HepG2 (cell line): ENCODE results near the gene EIF3B. TPM values are rescaled to one million over a fixed set of nuclear protein-coding genes. Genes with fewer than 3 reads are reported as not detected.

Experiments
- DNMT1 ChIP-seq: sonication (generic); formaldehyde crosslinking; IDR thresholded peaks from 2 replicates; pipeline ENCODE4 v1.5.1; 2020; ENCODE audit warnings: mild to moderate bottlenecking, missing genetic modification reagents
- FOXK2 ChIP-seq: fragments of 450-650 bp; IDR thresholded peaks from 2 replicates; pipeline ENCODE4 v1.6.1; 2016
- GPBP1L1 ChIP-seq: sonication (generic); formaldehyde crosslinking; IDR thresholded peaks from 2 replicates; pipeline ENCODE4 v1.5.0; 2020; ENCODE audit warnings: mild to moderate bottlenecking, missing genetic modification reagents
- HNRNPUL1 ChIP-seq: fragments of 200-400 bp; formaldehyde crosslinking; IDR thresholded peaks from 2 replicates; pipeline ENCODE4 v1.6.1; 2017; ENCODE audit warnings: low read depth, mild to moderate bottlenecking, low read length, moderate library complexity
- IRF9 ChIP-seq: sonication (generic); formaldehyde crosslinking; IDR thresholded peaks from 2 replicates; pipeline ENCODE4 v1.8.0; 2022; ENCODE audit warnings: missing genetic modification reagents, mild to moderate bottlenecking, borderline replicate concordance
- KLF16 ChIP-seq, 2 experiments: sonication (generic) in 1 of 2; formaldehyde crosslinking in 1 of 2; IDR thresholded peaks; 2 replicates each; pipeline versions ENCODE4 v1.6.1 to v1.8.0; 2016 to 2023; ENCODE audit warnings: missing genetic modification reagents in 2 of 2, missing compliant biosample characterization in 1 of 2
- MYC ChIP-seq: sonication (generic); formaldehyde crosslinking; IDR thresholded peaks from 2 replicates; pipeline ENCODE4 v1.9.0; 2021; ENCODE audit warnings: missing genetic modification reagents, borderline replicate concordance
- PAX8 ChIP-seq: sonication (generic); formaldehyde crosslinking; IDR thresholded peaks from 2 replicates; pipeline ENCODE4 v1.8.0; 2022; ENCODE audit warnings: mild to moderate bottlenecking, missing genetic modification reagents, borderline replicate concordance
- ZGPAT ChIP-seq: IDR thresholded peaks from 2 replicates; pipeline ENCODE4 v1.6.1; 2016; ENCODE audit warnings: mild to moderate bottlenecking
- ZNF18 ChIP-seq: sonication (generic); formaldehyde crosslinking; IDR thresholded peaks from 2 replicates; pipeline ENCODE4 v1.8.0; 2022; ENCODE audit warnings: mild to moderate bottlenecking, missing genetic modification reagents; ENCODE audit not compliant: insufficient replicate concordance
- ZNF282 ChIP-seq: fragments of 450-650 bp; IDR thresholded peaks from 2 replicates; pipeline ENCODE4 v1.6.1; 2018; ENCODE audit not compliant: partially characterized antibody
- ZNF414 ChIP-seq: sonication (generic); formaldehyde crosslinking; IDR thresholded peaks from 2 replicates; pipeline ENCODE4 v1.5.0; 2020; ENCODE audit warnings: missing genetic modification reagents
- ZNF44 ChIP-seq: sonication (generic); formaldehyde crosslinking; IDR thresholded peaks from 2 replicates; pipeline ENCODE4 v1.5.1; 2020; ENCODE audit warnings: mild to moderate bottlenecking, missing genetic modification reagents
- ZNF512B ChIP-seq: sonication (generic); formaldehyde crosslinking; IDR thresholded peaks from 2 replicates; pipeline ENCODE4 v1.5.1; 2020; ENCODE audit warnings: missing genetic modification reagents, mild to moderate bottlenecking, borderline replicate concordance
- ZNF883 ChIP-seq: sonication (generic); formaldehyde crosslinking; IDR thresholded peaks from 2 replicates; pipeline ENCODE4 v1.5.1; 2020; ENCODE audit warnings: mild to moderate bottlenecking, missing genetic modification reagents; ENCODE audit errors: not compliant biosample characterization
- polyA plus RNA-seq, 8 experiments: library from polyadenylated mRNA; depleted of rRNA in 3 of 8; stranded (reverse) in 7 of 8; unstranded in 1 of 8; fragments of >200 nt; fragmentation: Illumina TruSeq in 4 of 8; extraction: Trizol in 4 of 8; gene quantifications; 2 replicates each; pipeline versions ENCODE4 v1.2.1 to v1.2.3, GENCODE V29; 2011 to 2016; ENCODE audit warnings: low read depth in 4 of 8, missing spikeins in 1 of 8, mixed read lengths in 1 of 8; ENCODE audit not compliant: insufficient read depth in 1 of 8
- total RNA-seq, 5 experiments: library from RNA; depleted of rRNA; stranded (reverse); fragments of >200 nt; fragmentation: Illumina TruSeq; extraction: Trizol; gene quantifications; 2 replicates each; pipeline ENCODE4 v1.2.3, GENCODE V29; 2016; ENCODE audit warnings: low read depth in 1 of 5

Gene EIF3B
- total and polyA plus RNA-seq, 2 of the 13 experiments (the other 11 are each of a cell fraction or from before 2014, with no cell fraction given), result 92.2 to 241 TPM

- no peak for TF ChIP-seq ZNF512B (CRISPR knock-in tag)
- TF ChIP-seq ZNF18 (CRISPR knock-in tag), result peak; percentile 24
- no peak for TF ChIP-seq GPBP1L1 (CRISPR knock-in tag)
- peak; percentile 65; the same call in 1 of the 2 replicates for TF ChIP-seq ZNF414
- peak; percentile 69; the same call in 1 of the 2 replicates for TF ChIP-seq IRF9 (CRISPR knock-in tag)
- TF ChIP-seq HNRNPUL1, result no peak
- TF ChIP-seq ZGPAT (CRISPR knock-in tag), result no peak; the same call in 1 of the 2 replicates
- no peak for TF ChIP-seq DNMT1 (CRISPR knock-in tag)
- TF ChIP-seq KLF16 (CRISPR knock-in tag; IDR thresholded peaks at IDR 0.05), result no peak
- TF ChIP-seq MYC (CRISPR knock-in tag), result peak; percentile 83; the same call in 1 of the 2 replicates
- TF ChIP-seq ZNF44 (CRISPR knock-in tag), result 0 out of 2 replicates have a peak, but pooled peaks have one; percentile 70
- peak; percentile 23 for TF ChIP-seq ZNF883
- TF ChIP-seq ZNF282, result no peak
- TF ChIP-seq PAX8, result no peak
- TF ChIP-seq FOXK2, result peak; percentile 70; the same call in 1 of the 2 replicates
These were observed 48.5 kb downstream of the EIF3B start, which contains the start of gene CHST12 (continued) for GRCh38 chr7:2403014-2403717.
